Hepatocyte (in vitro differentiated cells): Measurements from ENCODE around the gene CEP112.

Experiments used
- EZH2 ChIP-seq: fragments of 200-600 bp; sonication (generic); IDR thresholded peaks from 2 replicates; pipeline ENCODE4 v1.6.1; 2016; ENCODE audit warnings: antibody characterized with exemption, mild to moderate bottlenecking, borderline replicate concordance
- EZH2phosphoT487 ChIP-seq: fragments of 200-600 bp; sonication (generic); IDR thresholded peaks from one replicate; pipeline ENCODE4 v1.6.1; 2018; ENCODE audit warnings: antibody characterized with exemption, mild to moderate bottlenecking, low read depth, moderate library complexity; ENCODE audit not compliant: unreplicated experiment, severe bottlenecking
- TF ChIP-seq, protein P1 (sequence below): fragments of 200-600 bp; sonication (generic); IDR thresholded peaks from 2 replicates; pipeline ENCODE4 v1.5.1; 2016; ENCODE audit warnings: antibody characterized with exemption, mild to moderate bottlenecking; ENCODE audit not compliant: poor library complexity

DNA sequence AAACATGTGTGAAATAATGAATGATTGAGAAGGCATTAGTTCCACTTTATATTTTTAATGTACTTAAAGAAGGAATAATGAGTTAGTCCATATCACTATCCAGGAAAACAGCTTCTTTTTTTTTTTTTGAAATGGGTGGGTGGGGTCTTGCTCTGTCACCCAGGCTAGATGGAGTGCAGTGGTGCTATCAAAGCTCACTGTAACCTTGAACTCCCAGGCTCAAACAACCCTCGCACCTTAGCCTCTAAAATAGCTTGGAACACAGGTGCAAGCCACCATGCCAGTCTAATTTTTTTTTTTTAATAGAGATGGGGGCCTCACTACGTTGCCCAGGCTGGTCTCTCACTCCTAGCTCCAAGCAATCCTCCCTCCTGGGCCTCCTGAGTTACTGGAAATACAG lies 275.5 kb downstream of the CEP112 start:
- TF ChIP-seq, protein P1, sequence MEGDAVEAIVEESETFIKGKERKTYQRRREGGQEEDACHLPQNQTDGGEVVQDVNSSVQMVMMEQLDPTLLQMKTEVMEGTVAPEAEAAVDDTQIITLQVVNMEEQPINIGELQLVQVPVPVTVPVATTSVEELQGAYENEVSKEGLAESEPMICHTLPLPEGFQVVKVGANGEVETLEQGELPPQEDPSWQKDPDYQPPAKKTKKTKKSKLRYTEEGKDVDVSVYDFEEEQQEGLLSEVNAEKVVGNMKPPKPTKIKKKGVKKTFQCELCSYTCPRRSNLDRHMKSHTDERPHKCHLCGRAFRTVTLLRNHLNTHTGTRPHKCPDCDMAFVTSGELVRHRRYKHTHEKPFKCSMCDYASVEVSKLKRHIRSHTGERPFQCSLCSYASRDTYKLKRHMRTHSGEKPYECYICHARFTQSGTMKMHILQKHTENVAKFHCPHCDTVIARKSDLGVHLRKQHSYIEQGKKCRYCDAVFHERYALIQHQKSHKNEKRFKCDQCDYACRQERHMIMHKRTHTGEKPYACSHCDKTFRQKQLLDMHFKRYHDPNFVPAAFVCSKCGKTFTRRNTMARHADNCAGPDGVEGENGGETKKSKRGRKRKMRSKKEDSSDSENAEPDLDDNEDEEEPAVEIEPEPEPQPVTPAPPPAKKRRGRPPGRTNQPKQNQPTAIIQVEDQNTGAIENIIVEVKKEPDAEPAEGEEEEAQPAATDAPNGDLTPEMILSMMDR: no peak
- TF ChIP-seq EZH2 (no peak), EZH2phosphoT487 (no peak)
